ENCODE measurements around the gene CDR2. TPM values are rescaled to one million over a fixed set of nuclear protein-coding genes. Genes with fewer than 3 reads are reported as not detected.
"Not testable (repeated sequence)": the region's sequence is repeated elsewhere in the genome, so short reads cannot be mapped to it uniquely, and the experiment has no call there.

Gene CDR2
- total RNA-seq, 1 experiment from 2014 or later = 35.7 TPM

DNA sequence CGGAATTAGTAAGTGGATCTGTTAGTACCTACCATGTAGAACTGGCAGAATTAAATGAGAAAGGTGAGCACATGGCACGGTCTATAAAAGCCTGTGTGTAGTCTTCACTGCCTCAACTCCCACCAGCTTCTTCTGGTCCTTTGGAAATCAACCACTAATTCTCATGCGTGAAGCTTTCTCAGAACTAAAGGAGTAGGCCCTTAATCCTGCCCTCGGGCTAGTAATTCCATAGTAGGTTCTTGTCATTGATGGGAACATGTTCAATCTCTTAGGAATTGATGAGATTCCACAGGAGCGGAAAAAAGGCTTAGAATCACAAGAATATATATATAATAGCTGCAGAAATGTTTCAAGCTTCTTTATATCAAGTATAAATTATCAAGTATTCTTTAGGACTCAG, 21.7 kb downstream of the CDR2 start:
- H3K4me3 ChIP-seq (ENCODE audit: low read depth in 2 of 2, low read length in 2 of 2) = no peak overlapping the region
- peaks cover 11% of the 10 kb centered on the region for H3K36me3 ChIP-seq (ENCODE audit: control insufficient read depth, insufficient read depth, low read length)
- ATAC-seq (no peak), DNase-seq (ENCODE audit: low read depth, low spot score) (no peak)
- no peak overlapping the region for H3K27ac ChIP-seq (ENCODE audit: low read length)
- TF ChIP-seq SIN3A (IDR thresholded peaks at IDR 0.05; ENCODE audit: borderline replicate concordance, insufficient read depth, low read depth, low read length) (no peak), REST (IDR thresholded peaks at IDR 0.05; ENCODE audit: insufficient read depth in 1 of 2, low read depth in 2 of 2, low read length in 1 of 2) (no peak), TCF7L2 (IDR thresholded peaks at IDR 0.05; ENCODE audit: low read depth, low read length) (no peak), POLR2AphosphoS5 (IDR thresholded peaks at IDR 0.05; ENCODE audit: low read depth, low read length) (no peak)
- TF ChIP-seq, protein P1, sequence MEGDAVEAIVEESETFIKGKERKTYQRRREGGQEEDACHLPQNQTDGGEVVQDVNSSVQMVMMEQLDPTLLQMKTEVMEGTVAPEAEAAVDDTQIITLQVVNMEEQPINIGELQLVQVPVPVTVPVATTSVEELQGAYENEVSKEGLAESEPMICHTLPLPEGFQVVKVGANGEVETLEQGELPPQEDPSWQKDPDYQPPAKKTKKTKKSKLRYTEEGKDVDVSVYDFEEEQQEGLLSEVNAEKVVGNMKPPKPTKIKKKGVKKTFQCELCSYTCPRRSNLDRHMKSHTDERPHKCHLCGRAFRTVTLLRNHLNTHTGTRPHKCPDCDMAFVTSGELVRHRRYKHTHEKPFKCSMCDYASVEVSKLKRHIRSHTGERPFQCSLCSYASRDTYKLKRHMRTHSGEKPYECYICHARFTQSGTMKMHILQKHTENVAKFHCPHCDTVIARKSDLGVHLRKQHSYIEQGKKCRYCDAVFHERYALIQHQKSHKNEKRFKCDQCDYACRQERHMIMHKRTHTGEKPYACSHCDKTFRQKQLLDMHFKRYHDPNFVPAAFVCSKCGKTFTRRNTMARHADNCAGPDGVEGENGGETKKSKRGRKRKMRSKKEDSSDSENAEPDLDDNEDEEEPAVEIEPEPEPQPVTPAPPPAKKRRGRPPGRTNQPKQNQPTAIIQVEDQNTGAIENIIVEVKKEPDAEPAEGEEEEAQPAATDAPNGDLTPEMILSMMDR (IDR thresholded peaks at IDR 0.05) = no peak
- H3K27me3 ChIP-seq (ENCODE audit: control insufficient read depth, insufficient read depth, low read length) = no peaks in the 10 kb centered on the region
- in situ Hi-C loops (cut with HindIII; ENCODE audit: low pct_unique_long_range_greater_than_20kb, low sequenced_read_pairs) = no loop called here
- intact Hi-C loops (cut with micrococcal nuclease; ENCODE audit: unreplicated experiment) = no loop called here
- no TSS peak for BruUV-seq (replicated peaks)
- ChIA-PET POLR2A (interaction anchor here (1.2 kb wide), 1 partner anchor 15 kb away, joined by 3 read pairs; no protein-coding TSS in a partner anchor), CTCF (no interaction called here)
- peaks cover 5% of the 10 kb centered on the region; the same call in 1 of the 2 replicates for H3K4me1 ChIP-seq (ENCODE audit: control insufficient read depth, insufficient read depth, low read length)
- no peaks in the 10 kb centered on the region for H3K9me3 ChIP-seq (ENCODE audit: control insufficient read depth, insufficient read depth, low read depth, low read length)

- Histone ChIP-seq H3K27ac (ENCODE audit: low read length) (no peak overlapping the region), H3K27me3 (ENCODE audit: control insufficient read depth, insufficient read depth, low read length) (no peaks in the 10 kb centered on the region), H3K36me3 (ENCODE audit: control insufficient read depth, insufficient read depth, low read length) (peaks cover 13% of the 10 kb centered on the region), H3K4me1 (ENCODE audit: control insufficient read depth, insufficient read depth, low read length) (peaks cover 5% of the 10 kb centered on the region; the same call in 1 of the 2 replicates), H3K9me3 (ENCODE audit: control insufficient read depth, insufficient read depth, low read depth, low read length) (no peaks in the 10 kb centered on the region), H3K4me3 (ENCODE audit: low read depth in 2 of 2, low read length in 2 of 2) (no peak overlapping the region)
- TF ChIP-seq TCF7L2 (IDR thresholded peaks at IDR 0.05; ENCODE audit: low read depth, low read length) (no peak), POLR2AphosphoS5 (IDR thresholded peaks at IDR 0.05; ENCODE audit: low read depth, low read length) (no peak), REST (IDR thresholded peaks at IDR 0.05; ENCODE audit: insufficient read depth in 1 of 2, low read depth in 2 of 2, low read length in 1 of 2) (no peak), SIN3A (IDR thresholded peaks at IDR 0.05; ENCODE audit: borderline replicate concordance, insufficient read depth, low read depth, low read length) (no peak)
- TF ChIP-seq, protein P1 (IDR thresholded peaks at IDR 0.05) = no peak
- BruUV-seq (replicated peaks) = no TSS peak
- ChIA-PET POLR2A (no interaction called here), CTCF (no interaction called here)
- no peak for ATAC-seq
- no peak for DNase-seq (ENCODE audit: low read depth, low spot score)
- intact Hi-C loops (cut with micrococcal nuclease; ENCODE audit: unreplicated experiment) (no loop called here), in situ Hi-C loops (cut with HindIII; ENCODE audit: low pct_unique_long_range_greater_than_20kb, low sequenced_read_pairs) (no loop called here)
Measured at GRCh38 chr16:22352140-22352539, 22.3 kb downstream of the CDR2 start.

DNA sequence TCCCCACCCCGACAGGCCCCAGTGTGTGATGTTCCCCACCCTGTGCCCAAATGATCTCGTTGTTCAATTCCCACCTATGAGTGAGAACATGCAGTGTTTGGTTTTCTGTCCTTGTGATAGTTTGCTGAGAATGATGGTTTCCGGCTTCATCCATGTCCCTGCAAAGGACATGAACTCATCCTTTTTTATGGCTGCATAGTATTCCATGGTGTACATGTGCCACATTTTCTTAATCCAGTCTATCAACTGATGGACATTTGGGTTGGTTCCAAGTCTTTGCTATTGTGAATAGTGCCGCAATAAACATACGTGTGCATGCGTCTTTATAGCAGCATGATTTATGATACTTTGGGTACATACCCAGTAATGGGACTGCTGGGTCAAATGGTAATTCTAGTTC, 23.4 kb downstream of the CDR2 start:
- in situ Hi-C loops (cut with HindIII; ENCODE audit: low pct_unique_long_range_greater_than_20kb, low sequenced_read_pairs); H3K4me1 ChIP-seq (ENCODE audit: control insufficient read depth, insufficient read depth, low read length); H3K27me3 ChIP-seq (ENCODE audit: control insufficient read depth, insufficient read depth, low read length); H3K27ac ChIP-seq (ENCODE audit: low read length); H3K4me3 ChIP-seq (ENCODE audit: low read depth in 2 of 2, low read length in 2 of 2); POLR2A ChIA-PET; DNase-seq (ENCODE audit: low read depth, low spot score); ATAC-seq; intact Hi-C loops (cut with micrococcal nuclease; ENCODE audit: unreplicated experiment); H3K9me3 ChIP-seq (ENCODE audit: control insufficient read depth, insufficient read depth, low read depth, low read length); CTCF ChIA-PET; BruUV-seq (replicated peaks): not testable (repeated sequence)
- H3K36me3 ChIP-seq (ENCODE audit: control insufficient read depth, insufficient read depth, low read length) = peaks cover 20% of the 10 kb centered on the region

All from Panc1 (cell line).